GM23338 (cell line): ENCODE data around the gene COL25A1. TPM values are rescaled to one million over a fixed set of nuclear protein-coding genes. Genes with fewer than 3 reads are reported as not detected.

Experiments used
- ATAC-seq: fragments of 200-7000 bp; cut with Tn5 transposase; 3 replicates; pipeline ENCODE4 v1.9.1; 2020
- DNase-seq: peaks from one replicate; pipeline ENCODE4 v3.0.0-alpha.2; 2015; ENCODE audit warnings: low spot score
- H2AFZ ChIP-seq: fragments of 200-600 bp; sonication (generic); 2 replicates; pipeline ENCODE4 v1.8.0; 2016; ENCODE audit warnings: antibody characterized with exemption, mild to moderate bottlenecking, moderate library complexity
- H3F3A ChIP-seq: fragments of 200-600 bp; sonication (generic); replicated peaks from 2 replicates; pipeline ENCODE4 v1.8.0; 2017; ENCODE audit warnings: antibody characterized with exemption, mixed run types, low read depth
- H3K27ac ChIP-seq: fragments of 200-600 bp; sonication (generic); 2 replicates; pipeline ENCODE4 v1.6.1; 2016; ENCODE audit warnings: low read depth
- H3K27me3 ChIP-seq: fragments of 200-600 bp; sonication (generic); 2 replicates; pipeline ENCODE4 v1.8.0; 2016; ENCODE audit warnings: mild to moderate bottlenecking, mixed run types, moderate library complexity; ENCODE audit not compliant: insufficient read depth
- H3K36me3 ChIP-seq: fragments of 200-600 bp; sonication (generic); 2 replicates; pipeline ENCODE4 v1.8.0; 2016; ENCODE audit warnings: mild to moderate bottlenecking; ENCODE audit not compliant: insufficient read depth
- H3K4me1 ChIP-seq: fragments of 200-600 bp; sonication (generic); 2 replicates; pipeline ENCODE4 v1.8.0; 2016; ENCODE audit warnings: mild to moderate bottlenecking, moderate library complexity; ENCODE audit not compliant: insufficient read depth
- H3K4me2 ChIP-seq: fragments of 200-600 bp; sonication (generic); 2 replicates; pipeline ENCODE4 v1.7.1; 2017; ENCODE audit warnings: mixed run types
- H3K4me3 ChIP-seq: fragments of 200-600 bp; sonication (generic); 2 replicates; pipeline ENCODE4 v1.6.1; 2016; ENCODE audit warnings: mixed run types
- H3K79me2 ChIP-seq: fragments of 200-600 bp; sonication (generic); replicated peaks from 2 replicates; pipeline ENCODE4 v1.8.0; 2017; ENCODE audit warnings: mild to moderate bottlenecking; ENCODE audit not compliant: insufficient read depth
- H3K9me2 ChIP-seq: fragments of 200-600 bp; sonication (generic); 2 replicates; pipeline ENCODE4 v1.8.0; 2017; ENCODE audit not compliant: insufficient read depth
- H4K20me1 ChIP-seq: fragments of 200-600 bp; sonication (generic); replicated peaks from 2 replicates; pipeline ENCODE4 v1.8.0; 2017; ENCODE audit warnings: mild to moderate bottlenecking; ENCODE audit not compliant: insufficient read depth
- H3K27ac Mint-ChIP-seq: 2 replicates; pipeline ENCODE4 v1.8.0; 2020; ENCODE audit warnings: inconsistent platforms, mild to moderate bottlenecking, moderate library complexity, mixed read lengths
- H3K27me3 Mint-ChIP-seq: 3 replicates; pipeline ENCODE4 v1.8.0; 2022; ENCODE audit warnings: low read depth, mild to moderate bottlenecking, moderate library complexity, mixed read lengths, inconsistent platforms; ENCODE audit not compliant: insufficient read depth, poor library complexity
- H3K36me3 Mint-ChIP-seq: 3 replicates; pipeline ENCODE4 v1.8.0; 2021; ENCODE audit warnings: low read depth, mild to moderate bottlenecking, inconsistent platforms, moderate library complexity, mixed read lengths
- H3K4me1 Mint-ChIP-seq: 3 replicates; pipeline ENCODE4 v1.8.0; 2020; ENCODE audit warnings: mild to moderate bottlenecking, inconsistent platforms, mixed read lengths
- H3K4me3 Mint-ChIP-seq: 3 replicates; pipeline ENCODE4 v1.8.0; 2021; ENCODE audit warnings: moderate library complexity, mild to moderate bottlenecking, inconsistent platforms, mixed read lengths
- H3K9me3 Mint-ChIP-seq: 3 replicates; pipeline ENCODE4 v1.8.0; 2020; ENCODE audit warnings: moderate library complexity, mild to moderate bottlenecking, inconsistent platforms, mixed read lengths
- CREB1 ChIP-seq: fragments of 250-450 bp; sonication (Bioruptor Pico); IDR thresholded peaks from 2 replicates; pipeline ENCODE4 v1.5.0; 2020; ENCODE audit warnings: low read depth, mild to moderate bottlenecking, moderate library complexity
- ETS1 ChIP-seq: IDR thresholded peaks from 2 replicates; pipeline ENCODE4 v1.6.1; 2016; ENCODE audit warnings: antibody characterized with exemption
- ZNF331 ChIP-seq: fragments of 250-450 bp; sonication (Bioruptor Pico); IDR thresholded peaks from 2 replicates; pipeline ENCODE4 v1.5.0; 2020; ENCODE audit warnings: low read depth, mild to moderate bottlenecking, moderate library complexity
- ZNF462 ChIP-seq: fragments of 250-450 bp; sonication (Bioruptor Pico); IDR thresholded peaks from 2 replicates; pipeline ENCODE4 v1.5.0; 2020; ENCODE audit warnings: mild to moderate bottlenecking, moderate library complexity
- polyA plus RNA-seq: library from polyadenylated mRNA; unstranded; fragments of >200 nt; fragmentation: Nextera tagmentation; extraction: Ambion mirVana; gene quantifications from 2 replicates; pipeline ENCODE4 v1.2.1, GENCODE V29; 2016
- total RNA-seq: library from RNA; depleted of rRNA; stranded (reverse); fragments of >200 nt; shearing (Covaris generic); gene quantifications from 2 replicates; pipeline ENCODE4 v1.2.3, GENCODE V29; 2014

The COL25A1 gene
- total and polyA plus RNA-seq, 2 experiments from 2014 or later, result 3.9 to 5.6 TPM

- TF ChIP-seq ZNF462 (no peak), ETS1 (no peak)
These were observed 451.1 kb downstream of the COL25A1 start (continued) for GRCh38 chr4:108851366-108851765.

GRCh38 chr4:108850219-108850649 is 452.2 kb downstream of the COL25A1 start:
- Histone ChIP-seq H3K4me2 (peak overlapping the region; percentile 43), H3K27me3 (no peaks in the 10 kb centered on the region), H3K36me3 (no peaks in the 10 kb centered on the region), H4K20me1 (no peaks in the 10 kb centered on the region), H3F3A (no peaks in the 10 kb centered on the region), H3K4me1 (peaks cover 10% of the 10 kb centered on the region; the same call in 1 of the 2 replicates), H3K4me3 (no peak overlapping the region), H3K79me2 (no peaks in the 10 kb centered on the region), H3K27ac (peak overlapping the region; percentile 51), H2AFZ (peak overlapping the region; percentile 48; the same call in 1 of the 2 replicates), H3K9me2 (no peaks in the 10 kb centered on the region)
- Mint-ChIP-seq H3K27me3 (no peaks in the 10 kb centered on the region), H3K27ac (peak overlapping the region; percentile 71; the same call in 1 of the 2 replicates), H3K4me3 (no peak overlapping the region), H3K9me3 (no peaks in the 10 kb centered on the region), H3K36me3 (no peaks in the 10 kb centered on the region), H3K4me1 (peaks cover 13% of the 10 kb centered on the region)
- DNase-seq, result no peak
- no peak for TF ChIP-seq CREB1 (CRISPR knock-in tag)
- TF ChIP-seq ZNF331 (CRISPR knock-in tag), result no peak
- ATAC-seq, result no peak
